Measurements from ENCODE around the gene LAMB3.

The LAMB3 gene

GRCh38 chr1:209661071-209661470 is 8.8 kb upstream of the LAMB3 start:
- DNase-seq: no peak

GRCh38 chr1:209659909-209660308 is 7.7 kb upstream of the LAMB3 start:
- DNase-seq: peak; percentile 42

GRCh38 chr1:209657918-209658317 is 5.7 kb upstream of the LAMB3 start:
- no peak for DNase-seq

DNA sequence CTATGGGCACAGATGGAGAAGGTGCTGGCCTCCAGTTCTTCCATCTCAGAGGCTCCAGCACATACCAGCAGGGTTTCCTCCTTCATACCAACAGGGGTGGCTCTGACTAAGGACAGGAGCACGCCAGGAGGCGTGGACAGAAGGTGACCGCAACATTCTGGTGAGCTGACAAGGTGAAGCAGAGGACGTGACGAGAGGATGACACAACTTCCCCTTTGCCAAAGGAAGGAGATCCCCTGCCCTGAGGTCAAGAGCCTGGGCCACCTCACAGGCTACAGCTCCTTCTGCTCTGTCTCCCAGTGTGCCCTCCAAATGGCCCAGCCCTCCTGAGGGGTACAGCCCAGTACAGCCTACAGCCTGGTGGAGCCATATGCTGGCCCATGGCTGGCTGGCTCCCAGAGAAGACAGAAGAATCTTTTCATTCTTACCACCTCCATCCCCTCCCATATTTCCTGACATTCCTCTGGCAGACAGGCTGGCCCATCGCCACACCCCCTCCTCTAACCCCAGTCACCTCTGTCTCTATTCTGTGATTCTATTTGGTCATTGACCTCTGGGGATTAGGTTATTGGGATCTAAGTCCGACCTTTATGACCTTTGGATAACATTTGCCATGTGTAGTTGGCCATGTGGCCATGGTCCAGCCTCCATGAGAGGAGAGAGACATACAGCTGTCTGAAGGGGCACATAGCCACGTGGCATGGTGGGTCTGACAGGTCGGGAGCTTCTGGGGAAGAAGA is 5.1 kb upstream of the LAMB3 start:
- no peak for DNase-seq

- DNase-seq: no peak
Observed at GRCh38 chr1:209655411-209656231, 3.4 kb upstream of the LAMB3 start.

GRCh38 chr1:209653915-209654351 is 1.7 kb upstream of the LAMB3 start:
- peak; percentile 19 for DNase-seq

DNA sequence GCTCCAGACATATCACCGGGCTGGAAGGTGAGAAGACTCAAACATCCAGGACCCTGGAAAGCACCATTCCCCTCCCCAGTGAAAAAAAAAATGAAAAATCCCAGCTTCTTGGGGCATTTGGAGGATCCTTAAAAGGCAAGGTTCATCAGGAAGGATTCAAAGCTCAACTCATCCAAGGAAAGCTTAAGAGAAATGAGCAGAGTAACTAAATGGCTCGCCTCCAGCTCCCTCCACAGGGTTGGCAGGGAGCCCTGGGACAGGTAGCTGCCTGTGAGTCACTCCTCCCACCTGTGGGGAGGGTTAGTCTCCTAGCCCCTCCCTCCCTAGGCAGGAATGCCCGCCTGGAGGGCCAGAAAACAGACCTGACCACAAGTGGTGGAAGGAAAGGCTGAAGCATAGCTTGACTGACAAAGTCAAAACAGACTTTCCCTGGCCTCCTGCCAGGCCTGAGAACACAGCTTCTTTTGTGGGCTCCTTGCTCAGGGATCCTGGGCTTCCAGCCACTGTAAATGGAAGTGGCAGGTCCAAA is 712 bp upstream of the LAMB3 start:
- DNase-seq: peak; percentile 91

DNA sequence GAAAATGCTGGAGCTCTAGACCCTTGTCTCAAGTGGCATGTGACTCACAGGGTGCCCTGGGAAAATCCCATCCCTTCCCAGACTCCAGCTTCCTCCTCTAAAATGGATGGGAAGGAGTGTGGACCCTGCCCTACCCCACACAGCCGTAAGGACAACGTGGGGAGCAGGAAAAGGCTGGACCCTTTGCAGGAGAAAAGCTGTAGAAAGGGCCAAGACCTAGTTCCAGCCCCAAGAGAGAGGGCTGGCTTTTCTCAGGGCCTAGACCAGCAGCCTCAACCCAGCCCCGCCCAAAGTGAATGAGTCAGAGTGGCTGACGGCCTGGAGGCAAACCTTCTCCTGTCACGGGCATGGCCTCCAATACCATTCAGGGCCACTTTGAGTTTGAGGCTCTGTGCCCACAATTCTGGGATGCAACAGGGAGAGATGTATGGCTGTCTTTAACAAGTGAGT is 1.1 kb downstream of the LAMB3 start:
- no peak for DNase-seq

DNA sequence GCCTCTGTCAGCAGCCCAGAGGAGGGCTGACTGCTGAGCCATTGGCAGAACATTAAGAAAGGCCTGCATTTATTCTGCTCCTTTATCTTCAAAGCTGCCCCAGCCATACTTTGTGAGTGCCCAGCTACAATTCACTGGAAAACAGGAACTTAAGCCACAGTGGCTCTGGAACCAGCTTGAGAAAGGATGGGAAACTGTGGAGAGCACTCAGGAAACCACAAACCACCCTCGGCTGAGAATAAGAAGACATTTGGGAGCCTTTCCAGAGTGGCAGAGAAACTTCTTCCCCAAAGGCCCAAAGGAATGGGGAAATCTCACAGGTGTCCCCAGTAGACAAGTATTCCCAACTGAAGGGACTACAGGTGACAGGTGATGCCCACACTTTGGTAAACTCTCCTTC is 1.8 kb downstream of the LAMB3 start:
- no peak for DNase-seq

- peak; percentile 92 for DNase-seq
Observed at GRCh38 chr1:209648931-209649776, 3.1 kb downstream of the LAMB3 start.

GRCh38 chr1:209648346-209648745 is 3.9 kb downstream of the LAMB3 start:
- no peak for DNase-seq

DNA sequence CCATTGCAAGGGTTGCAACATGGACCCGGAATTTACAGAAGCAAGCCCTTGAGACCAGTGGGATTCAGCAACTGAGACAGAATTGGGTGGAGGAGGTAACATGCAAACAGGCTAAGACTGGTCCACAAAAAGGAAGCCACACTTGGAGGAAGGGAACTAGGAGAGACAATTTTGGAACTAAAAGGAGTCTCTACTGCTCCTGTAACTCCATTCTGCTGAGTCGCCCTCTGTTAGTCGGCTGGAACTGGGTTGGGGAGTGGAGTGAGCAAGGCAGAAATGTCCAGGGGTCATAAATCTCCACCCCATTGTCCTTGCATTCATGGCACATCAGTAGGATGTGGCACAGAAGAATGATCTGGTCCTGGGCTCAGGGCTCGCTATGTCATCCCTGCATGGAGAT is 5.1 kb downstream of the LAMB3 start:
- peak; percentile 9 for DNase-seq

GRCh38 chr1:209646558-209646957 is 5.7 kb downstream of the LAMB3 start:
- DNase-seq: peak; percentile 19

- no peak for DNase-seq
Observed at GRCh38 chr1:209645574-209646452, 6.4 kb downstream of the LAMB3 start.

GRCh38 chr1:209643285-209644020 is 8.8 kb downstream of the LAMB3 start:
- DNase-seq: no peak

- DNase-seq: no peak
Observed at GRCh38 chr1:209642816-209643215, 9.4 kb downstream of the LAMB3 start.

GRCh38 chr1:209641832-209642172 is 10.4 kb downstream of the LAMB3 start:
- no peak for DNase-seq

GRCh38 chr1:209635850-209636249 is 16.4 kb downstream of the LAMB3 start:
- DNase-seq: no peak

DNA sequence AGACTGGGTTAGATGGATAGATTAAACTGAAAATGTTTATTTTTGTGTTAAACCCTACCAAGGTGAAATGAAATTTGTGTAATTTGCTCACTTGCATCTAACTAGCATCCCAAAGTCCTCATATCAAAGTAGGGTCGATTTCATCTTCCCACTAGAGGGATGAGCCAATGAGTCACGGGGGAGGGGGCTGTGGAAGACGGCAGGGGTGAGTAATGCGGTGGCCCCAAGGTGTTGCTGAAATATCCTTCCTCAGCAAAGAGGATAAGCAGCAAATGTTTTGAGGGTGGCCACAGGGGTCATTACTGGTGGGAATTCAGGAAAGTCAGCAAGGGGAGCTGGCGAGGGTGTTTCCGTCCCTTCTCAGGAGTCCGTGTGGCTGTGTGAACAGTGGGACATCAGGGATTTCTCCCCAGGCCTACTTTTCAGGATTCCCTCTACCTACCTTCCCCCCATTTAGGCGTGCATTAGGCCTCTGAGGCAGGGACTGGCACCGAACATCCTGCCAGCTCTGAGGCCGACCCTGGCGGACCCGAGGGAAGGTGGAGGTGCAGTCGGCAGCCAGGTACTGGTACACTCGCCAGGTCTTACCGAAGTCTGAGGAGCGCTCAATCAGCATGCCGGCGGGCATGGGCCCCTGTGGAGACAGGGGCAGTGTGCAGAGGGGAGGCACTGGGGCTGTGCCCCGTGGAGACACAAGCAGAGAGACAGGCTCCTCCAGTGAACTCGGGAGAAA is 18.1 kb downstream of the LAMB3 start:
- DNase-seq: no peak

DNA sequence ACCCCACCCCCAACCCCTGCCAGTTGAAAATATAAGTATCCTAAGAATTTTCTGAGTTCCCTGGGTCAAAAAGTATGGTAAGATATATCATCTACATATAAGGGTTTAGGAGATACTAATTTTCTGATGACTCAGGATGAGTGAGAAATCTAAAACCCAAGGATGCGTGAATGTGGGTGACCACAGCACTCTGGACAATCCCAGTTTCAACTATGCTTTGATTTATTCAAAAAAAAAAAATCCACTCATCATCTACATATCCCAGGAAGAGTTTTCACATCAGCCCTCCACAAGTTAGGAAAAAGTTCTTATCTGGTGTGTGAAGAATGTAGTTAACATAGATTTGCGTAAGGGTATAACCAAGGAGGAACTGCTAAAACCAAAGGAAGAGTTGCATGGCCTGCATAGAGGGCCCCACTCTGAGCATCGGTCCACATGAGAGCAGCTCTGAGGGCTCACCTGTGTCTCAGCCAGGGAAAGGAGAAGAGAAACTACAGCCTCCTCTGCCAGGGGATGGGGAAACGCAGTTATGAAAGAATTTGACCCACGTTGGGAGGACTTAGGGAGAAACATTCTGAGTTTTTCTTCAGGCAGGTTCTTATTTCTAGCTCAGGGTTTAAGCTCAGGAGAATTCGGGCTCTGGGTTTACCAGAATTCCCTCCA is 18.8 kb downstream of the LAMB3 start:
- DNase-seq: peak; percentile 73

All from kidney glomerular epithelial cell (primary cell).